H1 (cell line): ENCODE measurements around the gene DLEC1. TPM values are rescaled to one million over a fixed set of nuclear protein-coding genes. Genes with fewer than 3 reads are reported as not detected.

ENCODE experiments used
- CTCF ChIA-PET: fragments of 300-600 bp; sonication (Branson Sonifier 250); formaldehyde crosslinking; loops from one replicate; lab custom pipeline; 2021; ENCODE audit not compliant: partially characterized antibody; lab: Charles Lee
- POLR2A ChIA-PET: fragments of 300-600 bp; sonication (Branson Sonifier 250); formaldehyde crosslinking; loops from one replicate; lab custom pipeline; 2021; ENCODE audit warnings: inconsistent platforms; ENCODE audit not compliant: partially characterized antibody; lab: Charles Lee
- DNase-seq, 2 experiments: peaks; one replicate each; pipeline versions ENCODE4 v3.0.0 to v3.0.0-alpha.2; 2010 to 2022; ENCODE audit warnings: low spot score in 2 of 2, low read depth in 1 of 2, mixed read lengths in 1 of 2
- FAIRE-seq: peaks from 2 replicates; lab custom pipeline; 2011; peaks lifted over from hg19 to GRCh38; lab: Jason Lieb, UNC
- H2AFZ ChIP-seq: 2 replicates; pipeline ENCODE4 v1.8.1; 2012; ENCODE audit warnings: low read length, inconsistent platforms
- H2AK5ac ChIP-seq: 2 replicates; pipeline ENCODE4 v1.6.1; 2013; ENCODE audit warnings: low read depth, low read length
- H2BK120ac ChIP-seq: replicated peaks from 2 replicates; pipeline ENCODE3; 2013; ENCODE audit warnings: low read depth, low read length, inconsistent platforms
- H2BK12ac ChIP-seq: 2 replicates; pipeline ENCODE4 v1.6.1; 2013; ENCODE audit warnings: low read depth, low read length
- H2BK15ac ChIP-seq: 2 replicates; pipeline ENCODE4 v1.6.1; 2013; ENCODE audit warnings: low read length
- H2BK20ac ChIP-seq: 2 replicates; pipeline ENCODE4 v1.6.1; 2013; ENCODE audit warnings: low read length
- H2BK5ac ChIP-seq: 2 replicates; pipeline ENCODE4 v1.6.1; 2013; ENCODE audit warnings: low read depth, low read length
- H3K14ac ChIP-seq: 2 replicates; pipeline ENCODE4 v1.6.1; 2013; ENCODE audit warnings: inconsistent platforms; ENCODE audit not compliant: insufficient read length
- H3K18ac ChIP-seq: 2 replicates; pipeline ENCODE4 v1.6.1; 2013; ENCODE audit warnings: low read length; ENCODE audit errors: extremely low read depth
- H3K23ac ChIP-seq: 2 replicates; pipeline ENCODE4 v1.6.1; 2013; ENCODE audit warnings: inconsistent platforms; ENCODE audit not compliant: insufficient read length
- H3K23me2 ChIP-seq: 2 replicates; pipeline ENCODE4 v1.6.1; 2013; ENCODE audit warnings: low read depth, low read length
- H3K27ac ChIP-seq: 2 replicates; pipeline ENCODE4 v1.6.1; 2011; ENCODE audit warnings: low read depth, low read length, inconsistent platforms
- H3K27me3 ChIP-seq, 4 experiments: replicated peaks in 1 of 4; 1 replicate in 1 of 4; 2 replicates in 3 of 4; pipeline versions ENCODE4 v1.6.1 to v1.8.1; 2011 to 2013; ENCODE audit warnings: low read length in 3 of 4, mild to moderate bottlenecking in 3 of 4, inconsistent platforms in 2 of 4, mixed read lengths in 2 of 4, moderate library complexity in 1 of 4; ENCODE audit not compliant: control insufficient read depth in 3 of 4, insufficient read depth in 3 of 4; ENCODE audit errors: extremely low read depth in 1 of 4
- H3K36me3 ChIP-seq, 4 experiments: 2 replicates each; pipeline versions ENCODE4 v1.6.1 to v1.8.1; 2011 to 2013; ENCODE audit warnings: mild to moderate bottlenecking in 4 of 4, low read length in 3 of 4, moderate library complexity in 2 of 4, control low read depth in 1 of 4, inconsistent platforms in 1 of 4; ENCODE audit not compliant: insufficient read depth in 4 of 4, control insufficient read depth in 2 of 4
- H3K4ac ChIP-seq: replicated peaks from 2 replicates; pipeline ENCODE3; 2013; ENCODE audit warnings: low read length, low read depth, mixed read lengths, inconsistent platforms; ENCODE audit not compliant: insufficient read length
- H3K4me1 ChIP-seq, 4 experiments: replicated peaks in 1 of 4; 1 replicate in 1 of 4; 2 replicates in 3 of 4; pipeline versions ENCODE4 v1.6.1 to v1.8.1; 2011 to 2013; ENCODE audit warnings: low read length in 3 of 4, inconsistent platforms in 2 of 4, mixed read lengths in 1 of 4; ENCODE audit not compliant: insufficient read depth in 4 of 4, control insufficient read depth in 3 of 4
- H3K4me2 ChIP-seq, 2 experiments: 2 replicates each; pipeline versions ENCODE4 v1.6.1 to v1.8.1; 2011 to 2013; ENCODE audit warnings: low read depth in 2 of 2, low read length in 2 of 2, control low read depth in 1 of 2, inconsistent platforms in 1 of 2, mild to moderate bottlenecking in 1 of 2; ENCODE audit not compliant: insufficient read depth in 1 of 2
- H3K4me3 ChIP-seq, 4 experiments: fragments of 200-600, 300-600 bp in 1 of 4; sonication (generic), shearing (Covaris generic), sonication (Bioruptor Twin) in 1 of 4; 2 replicates each; pipeline versions ENCODE4 v1.5.1 to v1.8.1; 2011 to 2016; ENCODE audit warnings: low read length in 4 of 4, low read depth in 3 of 4, control low read depth in 2 of 4, inconsistent platforms in 2 of 4, mild to moderate bottlenecking in 2 of 4, mixed read lengths in 1 of 4, moderate library complexity in 1 of 4; ENCODE audit not compliant: insufficient read depth in 2 of 4; ENCODE audit errors: extremely low read depth in 1 of 4
- H3K56ac ChIP-seq: replicated peaks from 2 replicates; pipeline ENCODE3; 2013; ENCODE audit warnings: low read depth, mild to moderate bottlenecking, mixed read lengths, low read length, inconsistent platforms; ENCODE audit not compliant: insufficient read length
- H3K79me1 ChIP-seq: 2 replicates; pipeline ENCODE4 v1.6.1; 2013; ENCODE audit warnings: low read depth, low read length, control low read depth
- H3K79me2 ChIP-seq, 2 experiments: 2 replicates each; pipeline versions ENCODE4 v1.6.1 to v1.8.1; 2012 to 2013; ENCODE audit warnings: low read length in 2 of 2, mild to moderate bottlenecking in 2 of 2, inconsistent platforms in 1 of 2; ENCODE audit not compliant: insufficient read depth in 2 of 2, control insufficient read depth in 1 of 2
- H3K9ac ChIP-seq, 4 experiments: replicated peaks in 1 of 4; 1 replicate in 1 of 4; 2 replicates in 3 of 4; pipeline versions ENCODE4 v1.6.1 to v1.8.1; 2011 to 2013; ENCODE audit warnings: low read depth in 3 of 4, low read length in 3 of 4, control low read depth in 2 of 4, mild to moderate bottlenecking in 2 of 4, moderate library complexity in 2 of 4, inconsistent platforms in 1 of 4; ENCODE audit errors: extremely low read depth in 1 of 4
- H3K9me3 ChIP-seq, 2 experiments: 2 replicates each; pipeline versions ENCODE4 v1.6.1 to v1.8.1; 2012 to 2013; ENCODE audit warnings: mild to moderate bottlenecking in 2 of 2, moderate library complexity in 2 of 2, control low read depth in 1 of 2, inconsistent platforms in 1 of 2, low read depth in 1 of 2, low read length in 1 of 2, mixed read lengths in 1 of 2; ENCODE audit not compliant: insufficient read depth in 2 of 2
- H4K20me1 ChIP-seq, 2 experiments: replicated peaks in 1 of 2; 2 replicates each; pipeline versions ENCODE3 to v1.8.1; 2011 to 2013; ENCODE audit warnings: inconsistent platforms in 2 of 2, low read length in 2 of 2, mild to moderate bottlenecking in 1 of 2; ENCODE audit not compliant: insufficient read depth in 2 of 2, control insufficient read depth in 1 of 2
- H4K5ac ChIP-seq: 2 replicates; pipeline ENCODE4 v1.6.1; 2013; ENCODE audit warnings: low read length, low read depth, mixed read lengths, inconsistent platforms; ENCODE audit not compliant: insufficient read length
- H4K8ac ChIP-seq: 2 replicates; pipeline ENCODE4 v1.8.0; 2013; ENCODE audit warnings: mild to moderate bottlenecking, moderate library complexity, low read length, inconsistent platforms; ENCODE audit not compliant: insufficient read depth; ENCODE audit errors: extremely low read depth
- H4K91ac ChIP-seq: replicated peaks from 2 replicates; pipeline ENCODE3; 2013; ENCODE audit warnings: low read length, mixed read lengths, inconsistent platforms; ENCODE audit not compliant: insufficient read length
- BRCA1 ChIP-seq: IDR thresholded peaks from 2 replicates; pipeline ENCODE4 v1.6.1; 2012; ENCODE audit warnings: low read depth, low read length, improper control_type of control experiment
- CTBP2 ChIP-seq: IDR thresholded peaks from 2 replicates; pipeline ENCODE4 v1.7.0; 2011; ENCODE audit warnings: borderline replicate concordance, mild to moderate bottlenecking, moderate library complexity, mixed read lengths, low read length; ENCODE audit not compliant: insufficient read depth, insufficient read length
- HDAC2 ChIP-seq, 2 experiments: fragments of 300-600 bp in 1 of 2; sonication (generic) in 1 of 2; IDR thresholded peaks; 2 replicates each; pipeline ENCODE4 v1.6.1; 2011 to 2012; ENCODE audit warnings: low read depth in 2 of 2, low read length in 2 of 2, mild to moderate bottlenecking in 2 of 2, moderate library complexity in 2 of 2, borderline replicate concordance in 1 of 2, inconsistent platforms in 1 of 2
- HDAC6 ChIP-seq: IDR thresholded peaks from one replicate; pipeline ENCODE4 v1.7.1; 2012; ENCODE audit warnings: low read depth, mild to moderate bottlenecking, inconsistent platforms, low read length, moderate library complexity
- RBBP5 ChIP-seq: IDR thresholded peaks from 2 replicates; pipeline ENCODE4 v1.7.1; 2012; ENCODE audit warnings: low read depth, mild to moderate bottlenecking, inconsistent platforms, low read length, moderate library complexity, borderline replicate concordance
- RFX5 ChIP-seq: IDR thresholded peaks from 2 replicates; pipeline ENCODE4 v1.6.1; 2011; ENCODE audit warnings: low read depth, low read length, improper control_type of control experiment, borderline replicate concordance
- SIRT6 ChIP-seq: IDR thresholded peaks from one replicate; pipeline ENCODE4 v1.7.1; 2012; ENCODE audit warnings: low read length, inconsistent platforms
- SRF ChIP-seq: IDR thresholded peaks from 2 replicates; pipeline ENCODE4 v1.6.1; 2011; ENCODE audit warnings: mild to moderate bottlenecking, low read depth, low read length, moderate library complexity
- TBP ChIP-seq: IDR thresholded peaks from 2 replicates; pipeline ENCODE4 v1.6.1; 2011; ENCODE audit warnings: low read depth, low read length, improper control_type of control experiment
- ZNF274 ChIP-seq: IDR thresholded peaks from 2 replicates; pipeline ENCODE4 v1.7.0; 2012; ENCODE audit warnings: low read length, borderline replicate concordance; ENCODE audit errors: extremely low read depth
- WGBS, 2 experiments: shearing (Covaris generic) in 1 of 2; methylation state at CpG; one replicate each; pipeline versions ENCODE4 v1.1.6 to v1.1.7; 2013 to 2015; ENCODE audit warnings: low lambda C conversion rate in 2 of 2, mixed read lengths in 2 of 2, inconsistent platforms in 1 of 2, low coverage in 1 of 2, missing lambda C conversion rate in 1 of 2; ENCODE audit not compliant: insufficient replicate concordance in 2 of 2, insufficient coverage in 1 of 2, insufficient read length in 1 of 2; ENCODE audit errors: extremely low coverage in 1 of 2, missing lambda C conversion rate in 1 of 2; 5-methylcytosine and 5-hydroxymethylcytosine counted together
- polyA plus RNA-seq, 7 experiments: library from polyadenylated mRNA; depleted of rRNA in 3 of 7; stranded (reverse) in 5 of 7; unstranded in 2 of 7; fragments of >200 nt in 5 of 7; fragments of 200-250 nt in 2 of 7; gene quantifications; 1 replicate in 5 of 7; 2 replicates in 1 of 7; 4 replicates in 1 of 7; pipeline versions ENCODE4 v1.2.1 to v1.2.3, GENCODE V29; 2011 to 2013; ENCODE audit warnings: missing spikeins in 2 of 7, mixed read lengths in 2 of 7
- total RNA-seq: library from RNA; stranded (reverse); fragmentation: NEBNext Ultra II Directional; extraction: Animal tissue kit (Norgen Biotek cat#: 25700); gene quantifications from 2 replicates; pipeline ENCODE4 v1.2.1, GENCODE V29; 2021
- TF ChIP-seq, protein P1 (sequence below): IDR thresholded peaks from 2 replicates; pipeline ENCODE4 v1.6.1; 2011; ENCODE audit warnings: low read length, improper control_type of control experiment

The DLEC1 gene
- total and polyA plus RNA-seq, 2 of the 8 experiments (the other 6 are each of a cell fraction or from before 2014, with no cell fraction given), result 0.26 to 0.76 TPM

GRCh38 chr3:38000242-38000916 lies 38.6 kb upstream of the DLEC1 start:
- H2BK15ac ChIP-seq, result no peak overlapping the region
- H3K27me3 ChIP-seq, result peaks cover 0 to 13% (median 5%) of the 10 kb centered on the region in 4 experiments; a peak in 2 of 7 replicates
- H3K23me2 ChIP-seq, result peaks cover 5% of the 10 kb centered on the region; the same call in 1 of the 2 replicates
- H3K27ac ChIP-seq, result no peak overlapping the region
- no peaks in the 10 kb centered on the region for H3K9me3 ChIP-seq
- H4K8ac ChIP-seq, result no peak overlapping the region
- ChIA-PET POLR2A (interaction anchor here (0.7 kb wide), 1 partner anchor 145 kb away, joined by 3 read pairs; no protein-coding TSS in a partner anchor), CTCF (interaction anchor here (0.6 to 5.3 kb wide), 9 partner anchors 10 to 1443 kb away, joined by 3 to 75 read pairs (median 25); partner anchors contain the start of genes PLCD1 and VILL)
- WGBS, 2 experiments, result 87% methylated on average over 6 of the region's 6 CpGs; no CpG with 5 or more reads in 1 of the 2 experiments
- peaks cover 0 to 2% (median under 1%) of the 10 kb centered on the region in 4 experiments; a peak in 1 of 8 replicates for H3K36me3 ChIP-seq
- H3K4ac ChIP-seq, result no peak overlapping the region
- no peak overlapping the region for H3K4me2 ChIP-seq
- H3K4me1 ChIP-seq, result peaks cover 0 to 10% (median 7%) of the 10 kb centered on the region in 4 experiments; a peak in 6 of 7 replicates
- H2BK20ac ChIP-seq, result no peak overlapping the region
- no peak overlapping the region for H3K18ac ChIP-seq
- no peak overlapping the region for H3K23ac ChIP-seq
- H3K79me1 ChIP-seq, result no peaks in the 10 kb centered on the region; the same call in 1 of the 2 replicates
- H3K9ac ChIP-seq, result no peak overlapping the region
- H2BK120ac ChIP-seq, result no peak overlapping the region
- H3K79me2 ChIP-seq, result no peaks in the 10 kb centered on the region
- H4K20me1 ChIP-seq, result peaks cover 0 to 6% of the 10 kb centered on the region in 2 experiments
- H3K14ac ChIP-seq, result no peak overlapping the region
- no peak for DNase-seq
- no peak overlapping the region for H4K91ac ChIP-seq
- H3K56ac ChIP-seq, result no peak overlapping the region
- H2AFZ ChIP-seq, result no peak overlapping the region
- no peak overlapping the region for H2AK5ac ChIP-seq
- no peak for FAIRE-seq
- H3K4me3 ChIP-seq, result no peak overlapping the region
- H4K5ac ChIP-seq, result no peak overlapping the region
- H2BK12ac ChIP-seq, result no peak overlapping the region
- no peak overlapping the region for H2BK5ac ChIP-seq
- TF ChIP-seq RBBP5 (no peak), ZNF274 (no peak), CTBP2 (no peak), SIRT6 (no peak), HDAC6 (no peak), TBP (no peak), RFX5 (no peak), SRF (no peak), HDAC2 (IDR thresholded peaks at IDR 0.05; ENCODE audit: borderline replicate concordance in 1 of 2, low read depth in 2 of 2, low read length in 2 of 2) (no peak), BRCA1 (no peak)
- TF ChIP-seq, protein P1, sequence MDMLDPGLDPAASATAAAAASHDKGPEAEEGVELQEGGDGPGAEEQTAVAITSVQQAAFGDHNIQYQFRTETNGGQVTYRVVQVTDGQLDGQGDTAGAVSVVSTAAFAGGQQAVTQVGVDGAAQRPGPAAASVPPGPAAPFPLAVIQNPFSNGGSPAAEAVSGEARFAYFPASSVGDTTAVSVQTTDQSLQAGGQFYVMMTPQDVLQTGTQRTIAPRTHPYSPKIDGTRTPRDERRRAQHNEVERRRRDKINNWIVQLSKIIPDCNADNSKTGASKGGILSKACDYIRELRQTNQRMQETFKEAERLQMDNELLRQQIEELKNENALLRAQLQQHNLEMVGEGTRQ, result no peak
